GM19239 (cell line): ENCODE data around the gene ITGA4.

ENCODE experiments used
- DNase-seq: peaks from one replicate; pipeline ENCODE4 v3.0.0; 2011; ENCODE audit warnings: low spot score; ENCODE audit not compliant: insufficient read length
- FAIRE-seq: peaks from 2 replicates; lab custom pipeline; 2011; peaks lifted over from hg19 to GRCh38; lab: Jason Lieb, UNC

Gene ITGA4

GRCh38 chr2:181485638-181485946 lies 28.4 kb downstream of the ITGA4 start:
- no peak for FAIRE-seq

GRCh38 chr2:181499231-181499630 lies 42.0 kb downstream of the ITGA4 start:
- no peak for DNase-seq
- no peak for FAIRE-seq

More at GRCh38 chr2:181485638-181485946, 28.4 kb downstream of the ITGA4 start:
- DNase-seq: no peak

GRCh38 chr2:181500201-181500600 lies 43.0 kb downstream of the ITGA4 start:
- FAIRE-seq: no peak

GRCh38 chr2:181515719-181516118 lies 58.5 kb downstream of the ITGA4 start:
- DNase-seq: no peak
- FAIRE-seq: no peak

More at GRCh38 chr2:181500201-181500600, 43.0 kb downstream of the ITGA4 start:
- DNase-seq: no peak

- DNase-seq (no peak), FAIRE-seq (no peak)
Measured at GRCh38 chr2:181516992-181517391, 59.8 kb downstream of the ITGA4 start.

GRCh38 chr2:181517685-181518301 lies 60.6 kb downstream of the ITGA4 start:
- FAIRE-seq (no peak), DNase-seq (no peak)

GRCh38 chr2:181520253-181520652 lies 63.1 kb downstream of the ITGA4 start:
- FAIRE-seq (no peak), DNase-seq (no peak)

- FAIRE-seq: no peak
- no peak for DNase-seq
Measured at GRCh38 chr2:181523756-181524155, 66.6 kb downstream of the ITGA4 start.

- DNase-seq: no peak
- FAIRE-seq: peak; percentile 67
Measured at GRCh38 chr2:181526014-181526413, 68.8 kb downstream of the ITGA4 start.

- DNase-seq (no peak), FAIRE-seq (peak; percentile 40)
Measured at GRCh38 chr2:181527058-181527457, 69.9 kb downstream of the ITGA4 start.

GRCh38 chr2:181528441-181528840 lies 71.3 kb downstream of the ITGA4 start:
- DNase-seq: no peak
- peak; percentile 70 for FAIRE-seq

- FAIRE-seq (no peak), DNase-seq (no peak)
Measured at GRCh38 chr2:181536730-181537129, 79.5 kb downstream of the ITGA4 start.

GRCh38 chr2:181540421-181540820 lies 83.2 kb downstream of the ITGA4 start:
- FAIRE-seq (no peak), DNase-seq (no peak)

GRCh38 chr2:181542170-181542569 lies 85.0 kb downstream of the ITGA4 start:
- DNase-seq (no peak), FAIRE-seq (no peak)

- FAIRE-seq (peak; percentile 74), DNase-seq (no peak)
Measured at GRCh38 chr2:181546086-181546485, 88.9 kb downstream of the ITGA4 start.

GRCh38 chr2:181552808-181553207 lies 95.6 kb downstream of the ITGA4 start:
- no peak for FAIRE-seq
- no peak for DNase-seq

GRCh38 chr2:181553244-181553643 lies 96.1 kb downstream of the ITGA4 start:
- DNase-seq: no peak
- no peak for FAIRE-seq

GRCh38 chr2:181554061-181554830 lies 97.1 kb downstream of the ITGA4 start:
- FAIRE-seq (no peak), DNase-seq (no peak)

GRCh38 chr2:181558371-181558770 lies 101.2 kb downstream of the ITGA4 start:
- DNase-seq (no peak), FAIRE-seq (no peak)

GRCh38 chr2:181563101-181563692 lies 106.0 kb downstream of the ITGA4 start:
- FAIRE-seq: no peak
- DNase-seq: no peak

- DNase-seq (no peak), FAIRE-seq (no peak)
Measured at GRCh38 chr2:181566334-181567032, 109.3 kb downstream of the ITGA4 start.
